ENCODE data around the gene ANKRD65.

- TF ChIP-seq CTCF (IDR thresholded peaks at IDR 0.05) (no peak), POLR2A (IDR thresholded peaks at IDR 0.05) (no peak)
These were observed 16.2 kb upstream of the ANKRD65 start for GRCh38 chr1:1437033-1437903.
